ENCODE results near the gene PDIA3. TPM values are rescaled to one million over a fixed set of nuclear protein-coding genes. Genes with fewer than 3 reads are reported as not detected.

The PDIA3 gene
- total and polyA plus RNA-seq, 8 donors, result 130 to 290 (median 218) TPM

- no peak for TF ChIP-seq CTCF (IDR thresholded peaks at IDR 0.05)
- H3K27ac ChIP-seq, result no peak overlapping the region
- peaks cover 6 to 46% (median 36%) of the 10 kb centered on the region in 3 donors for H3K36me3 ChIP-seq
- ATAC-seq (no peak), FAIRE-seq (no peak), DNase-seq (peak in 1 of 6 donors; percentile 8)
- H3K4me3 ChIP-seq, result no peak overlapping the region
- intact Hi-C loops (cut with DNase I), result no loop called here
- no peaks in the 10 kb centered on the region for H3K9me3 ChIP-seq
- H3K4me1 ChIP-seq, result peaks cover 0 to 6% (median 0%) of the 10 kb centered on the region in 3 donors
- 51 to 55% methylated on average over 4 of the region's 4 CpGs for WGBS, 2 donors
- no peaks in the 10 kb centered on the region for H3K27me3 ChIP-seq
Measured at GRCh38 chr15:43774062-43774461, 27.8 kb downstream of the PDIA3 start.

GRCh38 chr15:43775411-43775965, 29.2 kb downstream of the PDIA3 start:
- H3K4me3 ChIP-seq, result peak overlapping the region in 2 of 4 donors; percentile 53 to 57
- peaks cover 6 to 34% (median 26%) of the 10 kb centered on the region in 3 donors for H3K36me3 ChIP-seq
- DNase-seq (peak in 4 of 6 donors; percentile 69 to 74 (median 72)), ATAC-seq (peak; percentile 45 to 60 (median 52)), FAIRE-seq (no peak)
- TF ChIP-seq CTCF (IDR thresholded peaks at IDR 0.05), result peak in 2 of 4 donors; percentile 13 to 21
- WGBS, 2 donors, result 63 to 65% methylated on average over 1 of the region's 1 CpG
- no peaks in the 10 kb centered on the region for H3K27me3 ChIP-seq
- H3K4me1 ChIP-seq, result peaks cover 0 to 6% (median 0%) of the 10 kb centered on the region in 3 donors
- peak overlapping the region in 3 of 4 donors; percentile 41 to 89 (median 73) for H3K27ac ChIP-seq
- H3K9me3 ChIP-seq, result no peaks in the 10 kb centered on the region
- intact Hi-C loops (cut with DNase I), result no loop called here

- H3K4me1 ChIP-seq, result peaks cover 0 to 6% (median 0%) of the 10 kb centered on the region in 3 donors
- FAIRE-seq (no peak), DNase-seq (peak; percentile 40 to 70 (median 57)), ATAC-seq (peak; percentile 15 to 32 (median 32))
- H3K4me3 ChIP-seq, result peak overlapping the region; percentile 35 to 57 (median 44)
- H3K27ac ChIP-seq, result peak overlapping the region; percentile 61 to 89 (median 78)
- H3K27me3 ChIP-seq, result no peaks in the 10 kb centered on the region
- intact Hi-C loops (cut with DNase I), result no loop called here
- WGBS, 2 donors, result 10 to 16% methylated on average over 35 of the region's 35 CpGs
- TF ChIP-seq CTCF (IDR thresholded peaks at IDR 0.05), result no peak
- H3K36me3 ChIP-seq, result peaks cover 6 to 28% (median 19%) of the 10 kb centered on the region in 3 donors
- H3K9me3 ChIP-seq, result no peaks in the 10 kb centered on the region
Measured at GRCh38 chr15:43776101-43776717, 30.0 kb downstream of the PDIA3 start.

GRCh38 chr15:43776718-43777266, 30.6 kb downstream of the PDIA3 start, which contains the start of gene ELL3:
ELL3 (minus strand) TSS chr15:43776966; CDS start chr15:43776901, 65 bp downstream.
- peak; percentile 82 to 93 (median 88) for ATAC-seq
- no peaks in the 10 kb centered on the region for H3K27me3 ChIP-seq
- no peak for TF ChIP-seq CTCF (IDR thresholded peaks at IDR 0.05)
- WGBS, 2 donors, result 0 to 1% methylated on average over 40 to 41 of the region's 41 CpGs
- peak within 1 kb of the TSS; percentile 61 to 89 (median 78) for H3K27ac ChIP-seq
- H3K9me3 ChIP-seq, result no peaks in the 10 kb centered on the region
- DNase-seq, result peak; percentile 80 to 90 (median 86)
- intact Hi-C loops (cut with DNase I), result no loop called here
- peak within 1 kb of the TSS; percentile 35 to 57 (median 44) for H3K4me3 ChIP-seq
- H3K36me3 ChIP-seq, result peaks cover 6 to 22% (median 13%) of the 10 kb centered on the region in 3 donors
- peaks cover 0 to 6% (median 0%) of the 10 kb centered on the region in 3 donors for H3K4me1 ChIP-seq
- no peak for FAIRE-seq
